Testis (tissue), 2 donors: Measurements from ENCODE around the gene SDC1.

Experiments used
- POLR2A ChIP-seq: fragments of 450-650 bp; IDR thresholded peaks from one replicate; pipeline ENCODE4 v1.6.1; 2017; ENCODE audit warnings: antibody characterized with exemption, mild to moderate bottlenecking, moderate library complexity
- TF ChIP-seq, protein P1 (sequence below), 3 experiments: fragments of 450-650 bp in 2 of 3; fragments of 200-600 bp in 1 of 3; sonication (generic) in 1 of 3; IDR thresholded peaks; one replicate each; pipeline ENCODE4 v1.5.1; 2016 to 2019; ENCODE audit warnings: antibody characterized with exemption in 3 of 3, mild to moderate bottlenecking in 2 of 3, moderate library complexity in 1 of 3

DNA sequence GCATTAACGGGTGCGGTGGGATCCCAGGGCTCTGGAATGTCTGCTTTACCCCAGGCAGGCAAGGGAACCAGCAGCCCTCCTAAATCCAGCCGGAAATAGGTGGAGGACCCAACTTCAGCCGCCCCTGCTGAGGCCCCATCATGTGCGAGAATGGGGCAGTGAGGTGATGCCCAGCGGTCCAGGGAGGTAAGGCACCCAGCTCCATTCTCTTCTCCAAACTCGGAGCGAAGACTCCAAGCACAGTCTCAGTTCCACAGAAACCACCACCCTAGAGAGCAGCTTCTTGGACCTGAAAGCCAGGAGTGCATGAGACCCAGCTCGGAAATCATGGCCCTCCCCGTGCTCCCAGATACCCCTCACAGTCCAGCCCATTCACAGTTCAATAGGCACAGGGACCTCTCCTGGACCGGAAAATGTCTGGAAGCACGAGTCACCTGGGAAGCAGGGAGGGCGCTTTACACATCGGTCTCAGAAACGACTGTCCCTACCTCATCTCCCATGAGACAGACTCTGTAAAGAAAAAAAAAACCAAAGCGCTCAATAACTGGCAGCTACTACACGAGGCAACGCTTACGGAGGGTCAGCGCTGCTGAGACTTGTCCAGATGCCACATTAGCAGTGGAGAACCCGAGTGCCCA is 2.0 kb downstream of the SDC1 start:
- TF ChIP-seq, protein P1, sequence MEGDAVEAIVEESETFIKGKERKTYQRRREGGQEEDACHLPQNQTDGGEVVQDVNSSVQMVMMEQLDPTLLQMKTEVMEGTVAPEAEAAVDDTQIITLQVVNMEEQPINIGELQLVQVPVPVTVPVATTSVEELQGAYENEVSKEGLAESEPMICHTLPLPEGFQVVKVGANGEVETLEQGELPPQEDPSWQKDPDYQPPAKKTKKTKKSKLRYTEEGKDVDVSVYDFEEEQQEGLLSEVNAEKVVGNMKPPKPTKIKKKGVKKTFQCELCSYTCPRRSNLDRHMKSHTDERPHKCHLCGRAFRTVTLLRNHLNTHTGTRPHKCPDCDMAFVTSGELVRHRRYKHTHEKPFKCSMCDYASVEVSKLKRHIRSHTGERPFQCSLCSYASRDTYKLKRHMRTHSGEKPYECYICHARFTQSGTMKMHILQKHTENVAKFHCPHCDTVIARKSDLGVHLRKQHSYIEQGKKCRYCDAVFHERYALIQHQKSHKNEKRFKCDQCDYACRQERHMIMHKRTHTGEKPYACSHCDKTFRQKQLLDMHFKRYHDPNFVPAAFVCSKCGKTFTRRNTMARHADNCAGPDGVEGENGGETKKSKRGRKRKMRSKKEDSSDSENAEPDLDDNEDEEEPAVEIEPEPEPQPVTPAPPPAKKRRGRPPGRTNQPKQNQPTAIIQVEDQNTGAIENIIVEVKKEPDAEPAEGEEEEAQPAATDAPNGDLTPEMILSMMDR (IDR thresholded peaks at IDR 0.05), result no peak
- no peak for TF ChIP-seq POLR2A
